NCI-H774 (cell line): ENCODE data around the gene GTF3C1.

Experiments
- DNase-seq: peaks from one replicate; lab custom pipeline; 2025; lab: John Stamatoyannopoulos, UW

GTF3C1 gene

GRCh38 chr16:27425961-27426360 lies 123.8 kb downstream of the GTF3C1 start:
- no peak for DNase-seq

- DNase-seq: no peak
Measured at GRCh38 chr16:27424772-27425498, 124.8 kb downstream of the GTF3C1 start.

GRCh38 chr16:27421961-27422740 lies 127.6 kb downstream of the GTF3C1 start:
- no peak for DNase-seq

GRCh38 chr16:27417047-27417671 lies 132.6 kb downstream of the GTF3C1 start:
- DNase-seq: no peak

GRCh38 chr16:27414788-27415431 lies 134.8 kb downstream of the GTF3C1 start:
- no peak for DNase-seq

GRCh38 chr16:27413956-27414355 lies 135.8 kb downstream of the GTF3C1 start:
- no peak for DNase-seq

- DNase-seq: no peak
Measured at GRCh38 chr16:27410761-27411160, 139.0 kb downstream of the GTF3C1 start.
